ENCODE results near the gene AVEN.
"Not testable (repeated sequence)": the region's sequence is repeated elsewhere in the genome, so short reads cannot be mapped to it uniquely, and the experiment has no call there.

AVEN gene, protein sequence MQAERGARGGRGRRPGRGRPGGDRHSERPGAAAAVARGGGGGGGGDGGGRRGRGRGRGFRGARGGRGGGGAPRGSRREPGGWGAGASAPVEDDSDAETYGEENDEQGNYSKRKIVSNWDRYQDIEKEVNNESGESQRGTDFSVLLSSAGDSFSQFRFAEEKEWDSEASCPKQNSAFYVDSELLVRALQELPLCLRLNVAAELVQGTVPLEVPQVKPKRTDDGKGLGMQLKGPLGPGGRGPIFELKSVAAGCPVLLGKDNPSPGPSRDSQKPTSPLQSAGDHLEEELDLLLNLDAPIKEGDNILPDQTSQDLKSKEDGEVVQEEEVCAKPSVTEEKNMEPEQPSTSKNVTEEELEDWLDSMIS

DNA sequence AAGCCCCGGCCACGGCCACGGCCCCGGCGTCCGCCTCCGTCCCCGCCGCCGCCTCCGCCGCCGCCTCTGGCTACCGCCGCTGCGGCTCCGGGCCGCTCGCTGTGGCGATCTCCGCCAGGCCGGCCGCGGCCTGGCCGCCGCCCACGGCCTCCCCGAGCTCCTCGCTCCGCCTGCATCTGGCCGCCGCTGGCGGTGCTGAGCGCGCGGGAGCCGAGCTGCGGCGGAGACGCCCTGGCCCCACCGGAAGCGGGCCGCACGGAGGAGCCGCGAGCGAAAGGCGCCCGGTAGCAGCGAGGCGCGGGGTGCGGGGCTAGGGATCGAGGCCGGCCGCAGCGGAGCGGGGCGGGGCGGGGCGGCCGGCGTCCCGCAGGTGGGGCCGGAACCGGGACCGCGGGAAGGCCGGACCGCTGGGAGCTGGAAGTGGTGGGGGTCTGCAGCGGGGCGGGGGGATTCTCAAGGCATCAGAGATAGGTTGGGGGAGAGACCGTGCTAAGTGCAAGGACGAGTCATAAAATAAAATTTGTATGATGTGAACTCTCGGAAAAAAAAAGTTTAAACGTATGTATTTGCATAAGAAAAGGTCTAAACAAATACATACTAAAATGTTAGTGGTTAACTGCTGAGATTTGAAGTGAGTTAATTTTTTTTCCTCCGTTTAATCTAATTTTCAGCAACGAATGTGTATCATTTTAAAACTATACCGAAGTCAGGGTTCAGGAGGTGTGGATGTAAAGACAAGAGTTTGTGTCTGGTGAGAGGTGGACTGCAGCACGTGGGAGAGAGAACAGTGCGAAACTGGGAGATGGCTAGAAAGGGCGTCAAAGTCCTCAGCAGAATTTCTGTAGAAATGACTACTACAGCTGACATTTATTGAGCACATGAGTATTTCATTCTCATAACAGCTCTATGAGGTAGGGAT, at the start of gene AVEN:
TSS of gene AVEN (minus strand) at position 334 of the 919 bp plus-strand sequence. CDS start at position 176, 158 bp downstream.
- DNase-seq (ENCODE audit: low spot score), result peak; percentile 65

DNA sequence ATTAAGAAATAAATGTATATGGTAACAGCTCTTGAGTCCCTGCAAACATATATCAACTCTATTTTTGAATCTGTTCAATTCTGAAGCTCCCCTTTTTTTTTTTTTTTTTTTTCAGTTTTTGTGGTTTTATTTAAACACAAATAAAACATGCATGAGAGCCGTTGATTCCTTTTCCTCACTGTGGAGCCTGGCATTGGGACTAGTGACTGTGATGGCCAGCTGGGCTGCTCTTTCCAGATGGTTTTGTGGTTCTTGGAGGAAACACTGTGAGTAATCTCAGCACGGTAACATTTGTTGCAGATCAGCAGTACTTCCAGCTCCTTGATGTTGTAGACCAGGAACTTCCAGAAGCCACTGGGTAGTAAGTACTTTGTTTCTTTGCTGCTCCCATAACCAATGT, 46.7 kb upstream of the AVEN start:
- DNase-seq (ENCODE audit: low spot score), result no peak

DNA sequence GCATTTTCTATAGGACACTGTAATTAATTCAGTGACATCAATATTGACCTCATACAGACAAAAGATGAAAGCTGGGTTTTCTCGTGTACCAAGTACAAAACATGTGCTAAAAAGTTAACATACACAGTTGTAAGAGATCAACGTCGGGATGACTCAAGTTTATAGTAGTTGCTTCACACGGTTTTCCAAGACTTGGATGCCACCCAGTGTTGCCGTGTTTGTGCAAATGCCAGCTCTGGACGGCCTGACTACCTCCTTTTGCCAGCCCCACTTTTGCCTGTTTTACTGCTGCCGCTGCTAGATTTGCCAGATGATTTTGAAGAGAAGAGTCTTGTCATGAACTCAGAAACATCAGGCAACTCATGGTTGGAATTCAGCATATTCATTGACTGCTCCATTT, 45.1 kb upstream of the AVEN start:
- DNase-seq (ENCODE audit: low spot score), result no peak

DNA sequence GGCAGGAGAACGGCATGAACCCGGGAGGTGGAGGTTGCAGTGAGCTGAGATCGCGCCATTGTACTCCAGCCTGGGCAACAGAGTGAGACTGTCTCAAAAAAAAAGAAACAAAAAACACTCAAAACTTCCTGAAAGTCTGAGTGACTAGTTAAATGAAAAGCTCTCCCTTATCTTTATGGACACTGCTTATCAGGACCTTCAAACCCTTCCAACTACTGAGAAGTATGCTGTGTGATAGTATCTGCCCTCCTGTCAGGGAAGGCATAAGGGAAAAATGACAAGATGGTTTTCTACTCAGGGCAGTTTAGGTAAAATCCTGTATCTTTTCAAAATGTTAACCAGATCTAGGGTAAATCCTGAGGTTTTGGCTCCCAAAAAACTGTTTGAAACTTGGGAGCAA, 40.9 kb upstream of the AVEN start:
- no peak for DNase-seq (ENCODE audit: low spot score)

DNA sequence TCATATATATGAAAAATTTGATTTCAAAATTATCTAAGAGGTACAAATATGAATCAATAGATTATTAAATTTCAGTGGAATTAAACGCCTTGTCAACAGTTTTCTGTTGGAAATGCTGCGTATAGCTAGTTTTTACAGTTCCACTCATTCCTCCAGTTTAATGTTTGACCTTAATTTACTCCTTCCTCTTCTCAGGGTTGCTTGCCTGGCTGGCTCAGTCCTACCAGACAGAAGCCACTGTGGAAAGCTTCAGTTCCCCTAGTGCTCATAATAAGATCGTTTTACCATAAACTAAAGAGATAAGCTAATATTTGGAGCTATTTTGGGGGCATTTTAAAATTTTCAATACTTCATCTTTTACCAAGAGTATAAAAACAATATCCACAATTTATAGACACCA, 39.9 kb upstream of the AVEN start:
- no peak for DNase-seq (ENCODE audit: low spot score)

DNA sequence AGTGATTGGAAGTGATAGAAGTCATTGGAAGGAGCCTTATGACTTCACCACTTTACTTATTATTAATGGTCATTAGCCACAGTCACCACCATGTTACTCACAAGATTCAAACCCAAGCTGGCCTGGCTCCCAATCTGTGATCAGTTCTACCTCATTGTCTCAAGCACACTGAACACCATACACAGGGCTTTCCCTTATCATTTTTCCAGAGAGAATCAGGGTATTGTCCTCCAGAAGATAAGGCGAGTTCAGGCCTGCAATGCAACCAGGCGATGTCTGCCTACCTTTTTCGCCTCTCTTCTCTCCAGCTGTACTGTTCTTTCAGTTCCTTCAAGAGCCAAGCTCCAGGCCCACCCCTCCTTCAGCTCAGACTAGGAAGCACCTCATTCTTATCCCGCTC, 37.8 kb upstream of the AVEN start:
- DNase-seq (ENCODE audit: low spot score), result no peak

DNA sequence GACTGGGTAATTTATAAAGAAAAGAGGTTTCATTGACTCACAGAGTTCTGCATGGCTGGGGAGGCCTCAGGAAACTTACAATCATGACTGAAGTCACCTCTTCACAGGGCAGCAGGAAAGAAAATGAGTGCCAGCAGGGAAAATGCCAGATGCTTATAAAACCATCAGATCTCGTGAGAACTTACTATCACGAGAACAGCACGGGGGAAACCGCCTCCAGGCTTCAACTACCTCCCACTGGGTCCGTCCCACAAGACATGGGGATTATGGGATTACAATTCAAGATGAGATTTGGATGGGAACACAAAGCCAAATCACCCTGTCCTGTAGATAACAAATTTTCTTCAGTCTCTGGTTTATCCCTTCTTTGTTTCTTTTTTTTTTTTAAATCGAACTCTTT, 31.0 kb upstream of the AVEN start:
- no peak for DNase-seq (ENCODE audit: low spot score)

DNA sequence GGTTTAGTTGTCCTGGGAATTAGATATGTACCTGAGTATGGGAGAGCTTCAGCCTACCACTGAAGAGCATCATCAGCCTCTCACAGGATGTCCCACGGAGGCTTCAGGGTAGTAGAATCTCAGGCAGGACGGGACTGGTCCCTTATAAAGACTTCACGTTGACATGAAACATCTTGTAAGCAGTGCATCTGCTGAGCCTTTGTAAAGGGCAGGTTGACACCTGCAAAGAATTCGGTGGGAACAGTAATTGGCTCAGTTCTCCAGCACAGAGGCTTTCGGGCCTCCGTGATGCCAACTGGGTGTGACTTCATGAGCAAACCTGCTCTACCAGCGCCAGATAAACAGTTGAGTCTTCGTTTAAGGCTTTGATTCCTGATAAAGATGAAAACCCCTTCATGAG, 26.9 kb upstream of the AVEN start:
- DNase-seq (ENCODE audit: low spot score), result no peak

DNA sequence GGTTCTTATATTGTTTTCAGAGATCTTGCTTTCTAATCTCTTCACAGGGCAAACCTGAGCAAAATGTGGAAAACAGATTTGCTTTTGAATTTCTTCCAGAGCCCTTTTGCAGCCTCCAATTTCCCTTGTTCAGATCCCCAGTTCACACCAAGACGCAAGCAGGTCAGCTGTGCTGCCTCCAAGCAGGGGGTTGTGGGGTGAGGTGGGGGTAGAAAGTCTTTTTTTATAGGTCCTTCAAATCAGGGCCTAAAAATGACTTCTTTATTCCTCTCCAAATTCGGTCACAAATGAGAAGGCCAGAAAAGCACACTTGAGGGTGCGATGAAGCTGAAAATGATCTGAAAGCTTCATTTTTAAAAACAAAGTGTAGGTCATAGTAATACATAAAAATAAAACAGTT, 26.3 kb upstream of the AVEN start:
- DNase-seq (ENCODE audit: low spot score), result no peak

DNA sequence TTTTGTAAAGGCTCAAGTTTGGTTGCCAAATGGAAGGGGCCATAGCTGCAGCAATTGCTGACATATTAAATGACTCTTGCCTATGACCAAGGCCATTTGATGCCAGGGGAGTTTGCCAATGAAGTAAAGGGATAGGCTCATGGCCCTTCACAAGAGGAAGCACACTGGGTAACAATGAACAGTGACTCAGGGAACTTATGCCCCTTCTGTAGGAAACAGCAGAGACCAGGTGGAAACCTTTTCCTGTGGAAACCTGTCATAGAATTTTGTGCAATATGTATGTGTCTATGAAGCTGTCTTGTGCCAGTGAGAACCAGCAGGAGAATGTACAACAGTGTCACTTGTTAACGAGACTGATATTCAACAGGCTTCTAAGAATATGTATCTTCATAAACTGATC, 25.4 kb upstream of the AVEN start:
- no peak for DNase-seq (ENCODE audit: low spot score)

DNA sequence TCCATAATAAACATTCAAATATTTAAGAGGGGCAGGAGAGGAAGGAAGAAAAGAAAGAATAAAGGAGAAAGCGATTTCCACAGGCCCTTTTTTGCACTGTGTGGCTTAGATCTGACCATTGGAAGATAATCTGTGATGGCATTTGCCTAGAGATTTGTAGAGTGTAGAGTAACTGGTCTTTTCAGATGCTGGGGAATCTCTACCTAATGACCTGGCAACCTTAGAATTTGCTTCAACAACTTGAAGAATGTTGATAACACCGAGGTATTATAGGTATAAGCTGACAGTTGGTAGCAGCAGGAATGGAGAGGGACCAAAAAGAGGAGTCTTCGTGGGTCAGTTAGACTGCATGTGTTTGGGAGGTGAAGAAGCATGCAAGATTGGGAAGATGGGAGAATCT, 20.9 kb upstream of the AVEN start:
- no peak for DNase-seq (ENCODE audit: low spot score)

DNA sequence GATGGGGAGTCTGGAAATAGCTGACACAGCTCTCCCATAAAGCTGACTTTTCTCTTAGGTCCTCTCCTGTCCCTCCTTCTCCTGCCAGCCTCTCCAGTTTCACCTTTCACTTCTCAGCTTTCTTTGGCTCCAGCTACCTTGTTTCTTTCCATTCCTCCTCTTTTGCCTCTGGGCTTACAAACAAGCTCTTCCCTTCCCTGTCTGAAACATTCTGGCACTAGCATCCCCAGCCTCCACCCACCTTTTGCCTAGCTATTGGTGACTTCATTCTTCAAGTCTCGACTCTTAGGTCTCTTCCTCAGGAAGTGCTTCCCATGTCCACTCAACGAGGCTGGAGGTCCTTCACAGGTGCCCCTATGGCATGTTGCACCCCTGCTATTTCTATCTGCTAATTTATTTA, 20.5 kb upstream of the AVEN start:
- DNase-seq (ENCODE audit: low spot score), result no peak

DNA sequence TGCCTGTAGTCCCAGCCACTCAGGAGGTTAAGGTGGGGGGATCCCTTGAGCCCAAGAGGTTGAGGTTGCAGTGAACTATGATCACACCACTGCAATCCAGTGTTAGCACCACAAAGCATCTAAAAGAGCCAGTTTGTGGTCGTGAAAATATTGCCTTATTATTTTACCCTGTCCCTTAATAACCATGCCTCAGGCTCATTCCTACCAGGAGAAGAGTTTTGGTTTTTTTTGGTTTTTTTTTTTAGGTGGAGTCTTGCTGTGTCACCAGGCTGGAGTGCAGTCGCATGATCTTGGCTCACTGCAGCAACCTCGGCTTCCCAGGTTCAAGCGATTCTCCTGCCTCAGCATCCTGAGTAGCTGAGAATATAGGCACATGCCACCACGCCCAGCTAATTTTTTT, 17.9 kb upstream of the AVEN start:
- DNase-seq (ENCODE audit: low spot score), result no peak

DNA sequence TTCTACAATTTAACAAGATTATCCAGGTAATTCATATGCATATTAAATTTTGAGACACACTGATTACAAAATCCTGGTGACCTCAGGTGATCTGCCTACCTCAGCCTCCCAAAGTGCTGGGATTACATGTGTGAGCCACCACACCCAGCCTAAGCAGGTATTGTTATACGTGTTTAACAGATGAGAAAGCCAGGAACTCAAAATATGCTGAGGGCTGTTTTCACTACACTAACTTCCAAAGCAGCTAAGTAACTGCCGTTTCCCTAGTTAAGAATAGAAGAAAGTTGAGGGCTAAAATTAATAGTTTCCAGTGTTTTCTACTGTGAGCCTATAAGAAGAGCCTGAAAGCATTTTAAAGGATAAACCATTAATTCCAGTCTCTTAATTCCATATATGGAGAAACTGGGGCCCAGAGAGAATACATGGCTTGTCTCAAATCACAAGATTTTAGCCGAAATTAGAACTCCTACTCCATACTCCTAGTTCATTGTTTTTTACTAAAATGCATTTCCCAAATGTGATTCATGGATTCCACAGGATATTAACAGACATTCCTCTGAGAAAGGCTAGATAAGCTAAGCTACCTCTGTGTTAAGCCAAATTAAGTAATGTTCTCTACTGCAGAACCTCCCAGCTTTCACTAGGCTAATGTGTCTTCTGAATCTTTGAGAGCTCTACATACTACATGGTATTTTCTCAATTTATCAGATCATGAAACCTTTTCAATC, 17.0 kb upstream of the AVEN start:
- DNase-seq (ENCODE audit: low spot score), result no peak

DNA sequence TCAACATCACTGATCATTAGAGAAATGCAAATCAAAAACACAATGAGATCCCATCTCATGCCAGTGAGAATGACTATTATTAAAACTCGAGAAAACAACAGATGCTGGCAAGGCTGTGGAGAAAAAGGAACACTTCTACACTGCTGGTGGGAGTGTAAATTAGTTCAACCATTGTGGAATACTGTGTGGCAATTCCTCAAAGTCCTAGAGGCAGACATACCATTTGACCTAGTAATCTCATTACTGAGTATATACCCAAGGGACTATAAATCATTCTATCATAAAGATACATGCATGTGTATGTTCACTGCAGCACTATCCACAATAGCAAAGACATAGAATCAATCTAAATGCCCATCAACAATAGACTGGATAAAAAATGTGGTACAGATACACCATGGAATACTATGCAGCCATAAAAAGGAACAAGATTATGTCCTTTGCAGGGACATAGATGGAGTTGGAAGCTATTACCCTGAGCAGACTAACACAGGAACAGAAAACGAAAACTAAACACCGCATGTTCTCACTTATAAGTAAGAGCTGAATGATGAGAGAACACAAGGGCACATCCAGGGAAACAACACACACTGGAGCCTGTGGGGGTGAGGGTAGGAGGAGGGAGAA, 15.2 kb upstream of the AVEN start:
- DNase-seq (ENCODE audit: low spot score), result no peak

DNA sequence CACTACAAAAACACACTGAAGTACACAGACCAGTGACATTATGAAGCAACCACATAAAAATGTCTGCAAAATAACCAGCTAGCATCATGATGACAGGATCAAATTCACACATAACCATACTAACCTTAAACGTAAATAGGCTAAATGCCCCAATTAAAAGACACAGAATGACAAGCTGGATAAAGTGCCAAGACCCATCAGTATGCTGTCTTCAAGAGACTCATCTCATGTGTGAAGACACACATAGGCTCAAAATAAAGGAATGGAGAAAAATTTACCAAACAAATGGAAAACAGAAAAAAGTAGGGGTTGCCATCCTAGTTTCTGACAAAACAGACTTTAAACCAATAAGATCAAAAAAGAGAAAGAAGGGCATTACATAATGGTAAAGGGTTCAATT, 11.4 kb upstream of the AVEN start:
- not testable (repeated sequence) for DNase-seq (ENCODE audit: low spot score)

DNA sequence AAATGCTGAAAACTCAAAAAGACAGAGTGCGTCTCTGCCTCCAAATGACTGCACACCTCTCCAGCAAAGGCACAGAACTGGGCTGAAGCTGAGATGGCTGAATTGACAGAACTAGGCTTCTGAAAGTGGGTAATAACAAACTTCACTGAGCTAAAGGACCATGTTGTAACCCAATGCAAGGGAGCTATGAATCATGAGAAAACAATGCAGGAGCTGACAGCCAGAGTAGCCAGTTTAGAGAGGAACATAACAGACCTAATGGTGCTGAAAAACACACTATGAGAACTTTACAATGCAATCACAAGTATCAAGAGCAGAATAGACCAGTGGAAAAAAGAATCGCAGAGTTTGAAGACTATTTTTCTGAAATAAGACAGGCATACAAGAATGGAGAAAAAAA, 10.1 kb upstream of the AVEN start:
- DNase-seq (ENCODE audit: low spot score), result no peak

DNA sequence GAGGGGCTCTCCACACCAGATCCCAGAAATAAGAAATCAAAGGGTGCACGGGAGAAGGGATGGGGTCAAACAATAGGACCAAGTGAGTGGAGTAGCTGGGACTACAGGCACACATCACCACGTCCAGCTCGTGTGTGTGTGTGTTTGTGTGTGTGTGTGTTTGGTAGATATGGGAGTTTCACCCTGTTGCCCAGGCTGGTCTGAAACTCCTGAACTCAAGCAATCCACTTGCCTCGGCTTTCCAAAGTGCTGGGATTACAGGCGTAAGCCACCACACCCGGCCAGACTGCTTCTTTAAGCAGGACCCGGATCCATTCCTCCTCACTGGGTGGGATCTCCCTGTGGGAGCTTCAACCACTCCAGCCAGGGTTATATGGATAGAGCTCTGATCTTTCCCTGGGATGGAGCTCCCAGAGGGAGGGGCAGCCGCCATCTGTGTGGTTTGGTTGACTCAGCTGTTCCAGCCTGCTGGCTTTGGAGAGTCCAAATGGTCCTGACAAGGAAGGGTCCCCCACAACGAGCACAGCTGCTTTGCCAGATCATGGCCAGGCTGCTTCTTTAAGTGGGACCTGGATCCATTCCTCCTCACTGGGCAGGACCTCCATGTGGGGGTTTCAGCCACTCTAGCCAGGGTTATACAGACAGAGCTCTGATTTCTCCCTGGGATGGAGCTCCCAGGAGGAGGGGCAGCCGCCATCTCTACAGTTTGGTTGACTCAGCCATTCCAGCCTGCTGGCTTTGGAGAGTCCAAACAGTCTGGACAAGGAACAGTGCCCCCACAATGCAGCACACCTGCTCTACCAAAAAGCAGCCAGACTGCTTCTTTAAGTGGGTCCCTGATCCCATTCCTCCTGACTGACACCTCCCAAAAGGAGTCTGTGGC, 9.1 kb upstream of the AVEN start:
- DNase-seq (ENCODE audit: low spot score), result no peak

DNA sequence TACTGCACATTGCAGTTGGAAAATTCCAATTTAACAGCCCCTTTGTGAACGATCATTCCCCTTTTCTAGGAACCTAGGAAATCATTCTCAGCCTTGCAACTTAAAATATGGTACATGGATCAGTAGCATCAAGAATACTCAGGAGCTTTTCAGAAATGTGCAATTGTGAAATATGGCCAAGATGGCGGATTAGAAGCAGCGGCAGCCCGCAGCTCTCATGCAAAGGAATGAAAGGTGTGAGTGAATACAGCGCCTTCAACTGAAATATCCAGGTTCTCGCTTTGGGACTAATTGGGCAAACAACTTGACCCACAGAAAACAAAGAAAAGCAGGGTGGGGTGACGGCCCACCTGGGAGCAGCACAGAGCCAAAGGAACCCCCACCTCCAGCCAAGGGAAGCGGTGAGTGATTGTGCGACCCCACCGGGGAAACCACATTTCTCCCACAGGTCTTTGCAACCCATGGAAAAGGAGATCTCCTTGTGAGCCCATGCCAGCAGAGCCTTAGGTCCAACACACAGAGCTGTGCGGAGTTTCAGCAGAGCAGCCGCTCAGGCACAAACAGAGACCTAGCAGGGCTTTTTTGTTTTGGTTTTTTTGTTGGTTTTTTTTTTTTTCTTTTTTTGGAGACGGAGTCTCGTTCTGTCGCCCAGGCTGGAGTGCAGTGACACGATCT, 7.6 kb upstream of the AVEN start:
- no peak for DNase-seq (ENCODE audit: low spot score)

DNA sequence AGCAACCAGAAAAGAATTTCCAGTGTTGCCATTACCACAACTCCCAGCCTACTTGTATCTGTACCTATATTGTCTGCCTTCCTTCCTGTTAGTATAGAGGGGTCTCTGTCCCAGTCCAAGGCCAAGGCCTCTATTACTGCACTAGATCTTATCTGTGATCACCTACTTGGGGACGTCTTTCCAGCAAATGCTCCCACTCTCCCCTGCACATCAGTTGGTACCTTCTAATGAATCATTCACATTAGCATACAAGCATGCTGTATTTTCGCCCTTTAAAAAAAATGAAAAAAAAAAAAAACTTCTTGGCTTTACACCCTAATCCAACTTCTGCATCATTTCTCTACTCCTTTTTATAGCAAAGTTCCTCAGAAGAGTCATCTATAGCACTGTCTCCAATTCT, 4.8 kb upstream of the AVEN start:
- no peak for DNase-seq (ENCODE audit: low spot score)

DNA sequence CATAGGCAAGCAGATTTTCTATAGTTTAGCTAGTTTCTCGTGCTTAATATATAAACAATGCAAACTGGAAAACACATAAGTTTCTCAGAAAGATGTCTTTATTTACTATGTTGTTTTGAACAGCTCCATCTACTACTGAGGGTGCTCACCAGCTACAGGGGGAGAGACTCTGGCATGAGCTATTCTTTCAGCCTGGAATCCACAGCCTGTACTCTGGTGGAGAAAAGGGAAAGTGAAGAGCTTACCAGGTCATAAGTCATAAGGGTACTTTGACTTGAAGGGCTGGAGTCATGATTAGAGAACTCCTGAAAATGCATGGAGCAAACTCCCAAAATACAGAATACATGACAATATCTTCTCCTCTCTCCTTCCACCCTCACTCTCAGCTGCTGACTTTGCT, 4.4 kb upstream of the AVEN start:
- DNase-seq (ENCODE audit: low spot score), result no peak

Data from NAMALWA (cell line).